Body of pancreas (tissue), 4 donors: ENCODE data around the gene MBD6.

Experiments
- CTCF ChIP-seq, 7 experiments: fragments of 450-650 bp in 4 of 7; fragments of 200-600 bp in 3 of 7; sonication (generic) in 3 of 7; IDR thresholded peaks; one replicate each; pipeline ENCODE4 v1.5.1; 2016 to 2019; ENCODE audit warnings: antibody characterized with exemption in 7 of 7
- POLR2A ChIP-seq, 3 donors: fragments of 450-650 bp; IDR thresholded peaks; one replicate each; pipeline ENCODE4 v1.6.1; 2016; ENCODE audit warnings: antibody characterized with exemption in 3 of 3, mild to moderate bottlenecking in 2 of 3

GRCh38 chr12:57553343-57554202, 30.9 kb downstream of the MBD6 start:
- TF ChIP-seq CTCF (IDR thresholded peaks at IDR 0.05) (no peak), POLR2A (IDR thresholded peaks at IDR 0.05) (no peak)
